Measurements from ENCODE around the gene PRKAR1A.

- TF ChIP-seq, protein P1, sequence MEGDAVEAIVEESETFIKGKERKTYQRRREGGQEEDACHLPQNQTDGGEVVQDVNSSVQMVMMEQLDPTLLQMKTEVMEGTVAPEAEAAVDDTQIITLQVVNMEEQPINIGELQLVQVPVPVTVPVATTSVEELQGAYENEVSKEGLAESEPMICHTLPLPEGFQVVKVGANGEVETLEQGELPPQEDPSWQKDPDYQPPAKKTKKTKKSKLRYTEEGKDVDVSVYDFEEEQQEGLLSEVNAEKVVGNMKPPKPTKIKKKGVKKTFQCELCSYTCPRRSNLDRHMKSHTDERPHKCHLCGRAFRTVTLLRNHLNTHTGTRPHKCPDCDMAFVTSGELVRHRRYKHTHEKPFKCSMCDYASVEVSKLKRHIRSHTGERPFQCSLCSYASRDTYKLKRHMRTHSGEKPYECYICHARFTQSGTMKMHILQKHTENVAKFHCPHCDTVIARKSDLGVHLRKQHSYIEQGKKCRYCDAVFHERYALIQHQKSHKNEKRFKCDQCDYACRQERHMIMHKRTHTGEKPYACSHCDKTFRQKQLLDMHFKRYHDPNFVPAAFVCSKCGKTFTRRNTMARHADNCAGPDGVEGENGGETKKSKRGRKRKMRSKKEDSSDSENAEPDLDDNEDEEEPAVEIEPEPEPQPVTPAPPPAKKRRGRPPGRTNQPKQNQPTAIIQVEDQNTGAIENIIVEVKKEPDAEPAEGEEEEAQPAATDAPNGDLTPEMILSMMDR (IDR thresholded peaks at IDR 0.05): no peak
- TF ChIP-seq POLR2A (IDR thresholded peaks at IDR 0.05): no peak
Observed at GRCh38 chr17:68592009-68592408, 79.8 kb downstream of the PRKAR1A start.
